Neural cell (in vitro differentiated cells): ENCODE data around the gene QSOX2.

ENCODE experiments used
- EP300 ChIP-seq: fragments of 450-650 bp; conservative IDR thresholded peaks from 2 replicates; pipeline ENCODE4 v1.6.1; 2014; ENCODE audit warnings: antibody characterized with exemption, mild to moderate bottlenecking, moderate library complexity; ENCODE audit not compliant: poor library complexity, severe bottlenecking
- SMC3 ChIP-seq: fragments of 450-650 bp; conservative IDR thresholded peaks from 2 replicates; pipeline ENCODE4 v1.6.1; 2014; ENCODE audit warnings: antibody characterized with exemption, mild to moderate bottlenecking, moderate library complexity; ENCODE audit not compliant: poor library complexity
- TF ChIP-seq, protein P1 (sequence below): fragments of 450-650 bp; IDR thresholded peaks from 2 replicates; pipeline ENCODE4 v1.5.1; 2014; ENCODE audit warnings: antibody characterized with exemption, mild to moderate bottlenecking, moderate library complexity; ENCODE audit not compliant: poor library complexity, severe bottlenecking

DNA sequence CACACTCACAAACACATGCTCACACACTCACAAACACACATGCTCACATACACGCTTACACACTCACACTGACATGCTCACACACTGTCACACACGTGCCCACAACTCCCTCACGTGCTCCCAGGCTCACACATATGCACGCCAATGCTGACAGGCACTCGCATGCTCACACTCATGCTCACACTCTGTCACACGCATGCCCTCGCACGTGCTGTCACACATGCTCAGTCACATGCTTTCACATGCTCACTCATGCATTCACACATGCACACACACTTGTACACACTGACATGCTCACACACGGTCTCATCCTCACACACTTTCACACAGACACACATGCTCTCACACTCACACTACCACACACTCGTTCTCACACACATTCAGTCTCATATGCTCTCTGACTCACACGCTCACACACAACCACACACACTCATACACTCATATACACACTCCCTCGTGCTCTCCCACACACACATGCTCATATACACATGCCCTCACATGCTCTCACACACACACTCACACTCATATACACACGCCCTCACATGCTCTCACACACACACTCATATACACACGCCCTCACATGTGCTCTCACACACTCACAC, 48.0 kb upstream of the QSOX2 start:
- TF ChIP-seq EP300 (no peak), SMC3 (no peak)
- TF ChIP-seq, protein P1, sequence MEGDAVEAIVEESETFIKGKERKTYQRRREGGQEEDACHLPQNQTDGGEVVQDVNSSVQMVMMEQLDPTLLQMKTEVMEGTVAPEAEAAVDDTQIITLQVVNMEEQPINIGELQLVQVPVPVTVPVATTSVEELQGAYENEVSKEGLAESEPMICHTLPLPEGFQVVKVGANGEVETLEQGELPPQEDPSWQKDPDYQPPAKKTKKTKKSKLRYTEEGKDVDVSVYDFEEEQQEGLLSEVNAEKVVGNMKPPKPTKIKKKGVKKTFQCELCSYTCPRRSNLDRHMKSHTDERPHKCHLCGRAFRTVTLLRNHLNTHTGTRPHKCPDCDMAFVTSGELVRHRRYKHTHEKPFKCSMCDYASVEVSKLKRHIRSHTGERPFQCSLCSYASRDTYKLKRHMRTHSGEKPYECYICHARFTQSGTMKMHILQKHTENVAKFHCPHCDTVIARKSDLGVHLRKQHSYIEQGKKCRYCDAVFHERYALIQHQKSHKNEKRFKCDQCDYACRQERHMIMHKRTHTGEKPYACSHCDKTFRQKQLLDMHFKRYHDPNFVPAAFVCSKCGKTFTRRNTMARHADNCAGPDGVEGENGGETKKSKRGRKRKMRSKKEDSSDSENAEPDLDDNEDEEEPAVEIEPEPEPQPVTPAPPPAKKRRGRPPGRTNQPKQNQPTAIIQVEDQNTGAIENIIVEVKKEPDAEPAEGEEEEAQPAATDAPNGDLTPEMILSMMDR, result no peak
